Stimulated activated CD4-positive, alpha-beta T cell treated with anti-CD3 and anti-CD28 coated beads, Interleukin-12 subunit alpha, Interleukin-12 subunit beta, amount 100 ng/mL, for 4 hours (primary cell): ENCODE measurements around the gene RPP25L.
A peak's percentile ranks its signal among the peaks of the same experiment; 100 is the strongest.
"Not testable (repeated sequence)": the region's sequence is repeated elsewhere in the genome, so short reads cannot be mapped to it uniquely, and the experiment has no call there.

Experiments used
- DNase-seq: peaks from one replicate; pipeline ENCODE4 v3.0.0-alpha.2; 2020

The RPP25L gene

GRCh38 chr9:34611811-34612787, at the start of gene RPP25L:
RPP25L (minus strand) TSS chr9:34612097; CDS start chr9:34611296, 801 bp downstream.
- DNase-seq = peak; percentile 87

DNA sequence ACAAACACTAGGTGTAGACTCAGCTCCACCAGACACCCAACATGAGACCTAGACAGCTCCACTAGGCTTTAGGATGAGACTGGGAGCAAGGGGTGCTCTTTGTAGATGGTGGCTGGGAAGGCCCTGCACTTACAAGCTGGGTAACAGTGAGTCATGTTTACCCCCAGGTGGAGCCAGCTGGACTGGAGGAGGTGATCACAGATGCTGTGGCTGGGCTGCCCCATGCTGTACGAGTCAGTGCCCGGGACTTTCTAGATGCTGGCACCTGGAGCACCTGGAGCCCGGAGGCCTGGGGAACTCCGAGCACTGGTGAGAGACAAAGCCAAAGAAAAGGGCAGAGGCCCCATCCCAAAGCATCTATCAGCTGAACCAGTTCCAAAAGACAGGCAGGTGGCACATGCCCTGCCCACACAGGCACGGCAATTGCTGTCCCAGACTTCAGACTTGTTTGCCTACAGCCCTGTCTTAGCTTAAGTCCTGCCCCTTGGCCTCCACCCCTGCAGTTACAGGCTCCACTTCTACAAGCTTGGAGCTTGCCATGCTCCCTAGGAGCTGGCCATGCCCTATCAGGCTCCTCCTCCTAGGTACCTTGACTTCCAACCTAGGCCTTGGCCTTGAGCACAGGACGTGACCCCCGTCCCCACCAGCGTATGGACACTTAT, 47.8 kb upstream of the RPP25L start:
- DNase-seq = no peak

DNA sequence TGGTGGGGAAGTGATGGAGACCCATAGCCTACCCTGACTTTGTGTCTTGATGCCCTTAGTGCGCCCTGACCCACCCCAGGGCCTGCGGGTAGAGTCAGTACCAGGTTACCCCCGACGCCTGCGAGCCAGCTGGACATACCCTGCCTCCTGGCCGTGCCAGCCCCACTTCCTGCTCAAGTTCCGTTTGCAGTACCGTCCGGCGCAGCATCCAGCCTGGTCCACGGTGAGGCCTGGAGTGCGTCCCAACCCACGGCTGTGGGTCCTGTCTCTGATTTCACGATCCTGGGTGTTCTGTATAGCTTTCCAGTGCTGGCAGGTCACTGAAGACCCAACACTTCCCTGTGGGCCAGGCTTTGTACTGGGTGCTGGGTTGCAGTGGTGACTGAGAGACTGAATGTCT, 46.6 kb upstream of the RPP25L start:
- DNase-seq = no peak

DNA sequence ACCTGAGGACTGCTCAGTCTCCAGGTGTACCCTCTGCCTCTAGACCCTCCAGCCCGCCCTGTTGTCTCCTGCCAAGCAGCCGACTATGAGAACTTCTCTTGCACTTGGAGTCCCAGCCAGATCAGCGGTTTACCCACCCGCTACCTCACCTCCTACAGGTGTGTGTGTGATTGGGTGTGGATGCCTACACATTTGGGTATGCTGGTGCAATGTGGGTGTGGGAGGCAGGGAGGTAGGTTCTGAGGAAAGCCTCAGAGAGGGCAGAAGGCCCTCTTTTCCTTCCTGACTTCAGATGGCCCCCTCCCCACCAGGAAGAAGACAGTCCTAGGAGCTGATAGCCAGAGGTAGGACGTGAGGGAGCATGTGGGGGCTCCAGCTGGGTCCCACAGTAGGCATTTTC, 45.1 kb upstream of the RPP25L start:
- no peak for DNase-seq

GRCh38 chr9:34655394-34655793, 43.5 kb upstream of the RPP25L start:
- DNase-seq = no peak

DNA sequence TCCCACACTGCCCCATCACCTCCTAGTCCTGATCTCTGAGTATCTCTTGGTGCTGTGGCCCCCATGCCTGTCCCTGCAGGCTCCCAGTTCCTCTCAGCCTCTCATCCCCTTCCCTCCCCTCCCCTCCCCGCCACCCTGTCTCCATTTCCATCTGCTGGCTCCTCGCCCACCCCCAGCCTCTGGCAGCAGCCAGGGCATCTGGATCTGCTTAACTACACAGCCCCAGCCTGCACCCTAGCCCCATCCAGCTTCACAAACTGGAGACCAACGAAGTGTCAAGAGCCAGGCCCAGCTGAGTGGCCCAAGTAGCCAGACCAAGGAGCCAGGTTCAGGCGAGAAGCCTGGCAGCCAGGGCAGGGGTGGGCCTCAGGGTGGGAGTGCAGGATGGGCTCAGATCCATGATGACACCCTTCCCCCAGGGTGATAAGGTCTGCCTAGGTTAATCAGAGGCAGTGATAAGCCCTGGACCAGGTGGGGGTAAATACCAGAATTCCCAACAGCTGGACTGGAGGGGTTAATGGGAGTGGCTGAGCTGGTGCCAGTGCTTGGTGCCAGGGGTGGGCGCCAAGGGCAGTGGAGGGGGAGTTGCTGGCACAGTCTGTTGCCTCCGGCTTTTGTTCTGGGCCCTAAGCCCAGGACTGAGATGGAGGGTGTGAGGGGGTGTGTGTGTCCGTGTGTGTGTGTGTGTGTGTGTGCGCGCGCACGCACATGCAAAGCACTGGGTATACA, 42.6 kb upstream of the RPP25L start:
- DNase-seq = no peak

DNA sequence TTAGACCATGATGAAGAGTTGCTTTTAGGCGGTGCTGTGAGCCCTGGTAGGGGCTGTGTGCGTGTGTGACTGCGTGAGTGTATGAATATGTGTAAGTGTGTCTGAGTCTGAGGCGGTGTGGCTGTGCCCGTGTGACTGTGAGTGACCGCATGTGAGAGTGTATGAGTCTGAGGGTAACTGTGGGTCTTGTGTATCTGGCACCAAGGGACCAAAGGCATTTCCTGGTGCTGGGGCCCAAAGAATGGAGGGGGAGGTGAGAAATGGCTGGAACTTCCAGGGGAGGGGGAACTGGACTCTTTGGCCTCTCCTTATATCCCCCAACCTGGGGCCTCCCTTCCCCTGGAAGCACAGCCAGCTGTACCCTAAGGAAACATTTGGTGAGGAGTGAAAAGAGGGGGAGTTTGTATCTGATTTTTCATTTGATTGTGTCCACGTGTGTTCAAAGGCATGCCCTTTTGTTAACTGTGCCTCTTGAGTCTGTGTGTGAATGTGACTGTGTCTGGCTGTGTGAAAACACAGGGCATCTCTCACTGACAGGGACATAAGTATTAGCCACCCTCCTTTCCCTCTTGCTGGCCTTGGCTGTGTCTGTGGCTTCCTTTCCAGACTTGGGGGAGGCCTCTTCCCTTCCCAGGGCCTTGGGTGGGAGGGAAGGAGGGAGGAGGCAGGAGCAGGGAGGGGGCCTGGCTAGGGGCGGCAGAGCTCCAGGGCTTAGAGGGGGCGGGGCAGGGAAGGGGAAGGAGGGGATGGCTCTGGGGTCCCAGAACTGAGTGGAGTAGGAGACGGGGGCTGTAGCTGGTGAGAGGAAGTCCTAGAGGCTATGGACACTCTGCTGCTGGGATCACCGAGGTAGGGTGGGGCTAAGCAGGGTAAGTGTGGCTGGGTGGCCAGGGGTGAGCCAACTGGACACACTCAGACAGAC, 41.5 kb upstream of the RPP25L start:
- no peak for DNase-seq

DNA sequence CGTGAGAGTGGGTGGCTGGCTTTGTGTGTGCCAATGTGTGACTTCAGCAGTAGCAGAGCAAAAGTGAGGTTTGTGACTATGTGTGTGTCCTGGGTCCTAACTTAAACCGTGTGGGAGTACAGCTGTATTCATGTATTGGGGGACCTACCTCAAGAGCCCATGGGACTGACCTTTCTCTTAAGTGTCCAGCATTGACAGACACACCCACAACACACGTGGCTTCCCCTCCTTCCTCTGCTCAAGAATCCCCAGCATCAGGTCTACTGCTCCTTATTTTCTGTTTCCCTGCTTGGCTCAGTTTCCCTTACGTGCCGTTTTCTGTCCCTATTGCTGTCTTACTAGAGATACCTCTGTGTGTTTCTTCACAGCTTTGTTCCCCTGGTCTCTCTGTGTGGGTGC, 40.7 kb upstream of the RPP25L start:
- DNase-seq = no peak

- DNase-seq = peak; percentile 51
Observed at GRCh38 chr9:34651876-34652601, 40.1 kb upstream of the RPP25L start, which contains the start of gene IL11RA. IL11RA (plus strand) TSS chr9:34652185; CDS start chr9:34655218, 3,033 bp downstream.

GRCh38 chr9:34651321-34651720, 39.4 kb upstream of the RPP25L start:
- no peak for DNase-seq

- no peak for DNase-seq
Observed at GRCh38 chr9:34650816-34651215, 38.9 kb upstream of the RPP25L start.

DNA sequence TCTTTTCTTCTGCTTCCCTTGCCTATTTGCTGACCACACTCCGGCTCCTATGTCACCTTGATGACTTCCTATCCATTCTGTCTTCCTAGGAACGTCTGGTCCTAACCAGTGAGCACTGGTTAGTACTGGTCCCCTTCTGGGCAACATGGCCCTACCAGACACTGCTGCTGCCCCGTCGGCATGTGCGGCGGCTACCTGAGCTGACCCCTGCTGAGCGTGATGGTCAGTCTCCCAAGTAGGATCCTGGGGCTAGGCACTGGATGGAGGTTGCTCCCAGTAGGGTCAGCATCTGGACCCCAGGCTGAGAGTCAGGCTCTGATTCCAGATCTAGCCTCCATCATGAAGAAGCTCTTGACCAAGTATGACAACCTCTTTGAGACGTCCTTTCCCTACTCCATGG, 36.8 kb upstream of the RPP25L start:
- no peak for DNase-seq

GRCh38 chr9:34647651-34648050, 35.8 kb upstream of the RPP25L start:
- DNase-seq = no peak

DNA sequence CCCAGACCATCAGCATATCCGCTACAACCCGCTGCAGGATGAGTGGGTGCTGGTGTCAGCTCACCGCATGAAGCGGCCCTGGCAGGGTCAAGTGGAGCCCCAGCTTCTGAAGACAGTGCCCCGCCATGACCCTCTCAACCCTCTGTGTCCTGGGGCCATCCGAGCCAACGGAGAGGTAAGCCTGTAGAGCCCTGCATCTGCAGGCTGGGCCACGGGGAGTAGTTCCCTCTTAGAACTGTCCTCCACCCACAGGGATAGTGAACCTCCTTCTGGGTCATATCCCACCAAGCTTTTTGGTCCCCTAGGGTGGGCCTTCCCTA, 35.1 kb upstream of the RPP25L start:
- no peak for DNase-seq

GRCh38 chr9:34646211-34647083, 34.5 kb upstream of the RPP25L start, which contains the start of gene GALT:
GALT (plus strand) TSS chr9:34646675; CDS start chr9:34646705, 30 bp downstream.
- peak; percentile 98 for DNase-seq

DNA sequence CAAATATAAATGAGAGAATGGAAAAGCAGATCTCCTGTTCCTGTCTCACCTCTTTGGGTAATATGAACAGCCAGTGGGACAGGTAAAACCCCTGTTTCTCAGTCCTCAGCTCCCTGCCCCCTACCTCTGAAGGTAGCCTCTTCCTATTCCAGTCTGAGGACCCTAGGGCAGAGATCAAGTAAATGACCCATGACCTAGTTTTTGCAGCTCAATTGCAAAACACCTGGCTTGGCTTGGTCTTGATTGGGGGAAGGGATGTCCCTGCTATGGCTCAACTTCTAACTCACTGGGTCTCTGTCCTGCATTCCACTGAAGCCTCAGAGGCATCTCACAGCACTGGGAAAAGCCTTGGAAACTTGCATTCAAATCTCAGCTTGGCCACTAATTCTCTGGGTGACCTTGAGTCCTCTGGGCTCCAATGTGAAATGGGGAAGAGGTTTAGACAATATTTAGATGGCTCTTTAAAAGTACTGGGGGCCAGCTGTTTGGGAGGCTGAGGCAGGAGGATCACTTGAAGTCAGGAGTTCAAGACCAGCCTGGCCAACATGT, 32.9 kb upstream of the RPP25L start:
- DNase-seq = no peak

DNA sequence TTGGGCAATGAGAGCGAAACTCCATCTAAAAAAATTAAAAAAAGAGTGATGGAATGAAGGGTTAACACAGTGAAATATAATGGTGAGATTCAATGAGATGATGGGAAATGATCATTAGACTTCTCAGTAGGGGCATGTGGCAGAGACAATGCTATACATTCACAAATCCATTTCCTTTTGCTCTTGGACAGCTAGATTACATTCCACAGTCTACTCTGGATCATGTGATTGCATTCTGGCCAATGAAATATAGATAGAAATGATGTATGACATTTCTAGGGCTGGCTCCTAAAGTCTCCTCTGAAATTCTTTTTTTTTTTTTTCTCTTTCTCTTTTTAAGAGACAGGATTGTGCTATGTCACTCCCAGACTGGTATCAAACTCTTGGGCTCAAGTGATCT, 30.8 kb upstream of the RPP25L start:
- no peak for DNase-seq

GRCh38 chr9:34639322-34639721, 27.4 kb upstream of the RPP25L start:
- not testable (repeated sequence) for DNase-seq

- DNase-seq = no peak
Observed at GRCh38 chr9:34638138-34638445, 26.2 kb upstream of the RPP25L start.
